HEK293T (cell line): ENCODE data around the gene GPC1.

Experiments used
- ARNT ChIP-seq: fragments of 450-650 bp; IDR thresholded peaks from 2 replicates; pipeline ENCODE4 v1.6.1; 2017; ENCODE audit warnings: mild to moderate bottlenecking
- BHLHE40 ChIP-seq: fragments of 450-650 bp; IDR thresholded peaks from 2 replicates; pipeline ENCODE4 v1.6.1; 2016; ENCODE audit warnings: mild to moderate bottlenecking, moderate library complexity, borderline replicate concordance
- CTBP1 ChIP-seq: fragments of 450-650 bp; IDR thresholded peaks from 2 replicates; pipeline ENCODE4 v1.6.1; 2016; ENCODE audit warnings: borderline replicate concordance
- ELF4 ChIP-seq: fragments of 450-650 bp; IDR thresholded peaks from 2 replicates; pipeline ENCODE4 v1.6.1; 2017; ENCODE audit warnings: antibody characterized with exemption
- FOXA1 ChIP-seq: fragments of 450-650 bp; IDR thresholded peaks from 2 replicates; pipeline ENCODE4 v1.6.1; 2016; ENCODE audit warnings: mild to moderate bottlenecking
- FOXM1 ChIP-seq: fragments of 450-650 bp; IDR thresholded peaks from 2 replicates; pipeline ENCODE4 v1.6.1; 2017; ENCODE audit warnings: mild to moderate bottlenecking, borderline replicate concordance
- HDGF ChIP-seq: fragments of 450-650 bp; IDR thresholded peaks from 2 replicates; pipeline ENCODE4 v1.6.1; 2017; ENCODE audit warnings: antibody characterized with exemption, borderline replicate concordance
- NFRKB ChIP-seq: fragments of 450-650 bp; IDR thresholded peaks from 2 replicates; pipeline ENCODE4 v1.6.1; 2016; ENCODE audit warnings: mild to moderate bottlenecking, moderate library complexity
- PKNOX1 ChIP-seq: fragments of 450-650 bp; IDR thresholded peaks from 2 replicates; pipeline ENCODE4 v1.6.1; 2016
- SP1 ChIP-seq: fragments of 450-650 bp; IDR thresholded peaks from 2 replicates; pipeline ENCODE4 v1.6.1; 2017
- SUZ12 ChIP-seq: fragments of 450-650 bp; IDR thresholded peaks from 2 replicates; pipeline ENCODE4 v1.6.1; 2016; ENCODE audit warnings: mild to moderate bottlenecking
- TARDBP ChIP-seq: fragments of 450-650 bp; IDR thresholded peaks from 2 replicates; pipeline ENCODE4 v1.6.1; 2016

DNA sequence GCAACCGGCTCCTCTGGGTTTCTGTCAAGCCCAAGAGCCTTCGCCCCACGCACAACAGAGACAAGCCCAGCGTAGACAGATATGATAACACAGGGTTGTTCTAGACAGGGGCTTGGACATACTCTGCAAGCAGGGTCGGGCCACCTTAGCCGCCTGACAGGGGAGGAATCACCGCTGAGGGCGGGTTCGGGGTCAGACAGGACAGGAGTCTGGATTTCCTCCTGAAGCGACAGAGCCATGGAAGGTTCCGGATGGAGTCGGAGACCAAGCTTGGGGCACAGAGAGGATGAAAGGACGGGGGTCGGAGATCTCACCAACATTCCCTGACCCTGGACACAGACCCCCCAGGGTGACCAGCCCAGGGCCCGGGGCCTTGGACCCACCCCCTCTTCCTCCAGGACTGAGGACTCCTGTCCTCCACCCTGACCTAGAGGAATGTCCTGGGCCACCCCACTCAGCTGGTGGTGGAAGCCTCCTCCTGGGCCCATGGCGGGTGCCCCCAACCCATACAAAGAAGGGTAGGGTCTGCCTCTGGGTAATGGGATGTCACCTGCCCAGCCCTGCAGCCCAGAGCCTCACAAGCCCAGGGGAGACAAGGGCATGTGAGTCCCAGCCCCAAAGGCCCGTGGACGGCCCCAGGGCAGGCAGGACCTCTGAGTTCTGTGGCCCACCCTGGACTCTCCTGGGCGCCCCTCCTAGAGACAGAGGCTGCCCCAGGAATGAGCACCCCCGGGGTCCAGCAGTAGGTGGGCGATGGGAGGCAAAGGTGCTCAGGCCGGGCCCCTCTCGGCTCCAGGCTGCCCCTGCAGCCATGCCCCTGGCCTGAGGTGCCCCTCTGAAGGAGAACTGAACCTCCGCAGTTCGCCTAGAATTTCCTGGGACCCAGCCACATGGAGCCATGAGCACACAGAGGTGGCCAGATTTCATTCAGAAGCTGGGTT is 44.1 kb upstream of the GPC1 start:
- TF ChIP-seq ARNT (no peak), PKNOX1 (no peak), TARDBP (no peak), FOXA1 (no peak), HDGF (no peak), BHLHE40 (no peak), SUZ12 (no peak), FOXM1 (no peak), SP1 (no peak), ELF4 (no peak), CTBP1 (no peak), NFRKB (no peak)
